HG02970 (cell line): Measurements from ENCODE around the gene MED4.
"Not testable (repeated sequence)": the region's sequence is repeated elsewhere in the genome, so short reads cannot be mapped to it uniquely, and the experiment has no call there.

Experiments
- ATAC-seq: cut with Tn5 transposase; IDR thresholded peaks from one replicate; pipeline ENCODE4 v1.9.1; 2021; ENCODE audit warnings: mild to moderate bottlenecking, moderate library complexity, moderate number of reproducible peaks; ENCODE audit not compliant: unreplicated experiment, low FRiP score

MED4 gene

GRCh38 chr13:48096670-48097069, 1.8 kb upstream of the MED4 start:
- ATAC-seq = no peak

GRCh38 chr13:48094404-48094780, 512 bp downstream of the MED4 start:
- ATAC-seq = peak; percentile 12

- ATAC-seq = no peak
Measured at GRCh38 chr13:48093588-48093987, 1.3 kb downstream of the MED4 start.

- ATAC-seq = no peak
Measured at GRCh38 chr13:48086272-48086671, 8.6 kb downstream of the MED4 start.

- no peak for ATAC-seq
Measured at GRCh38 chr13:48081739-48082138, 13.2 kb downstream of the MED4 start.

- no peak for ATAC-seq
Measured at GRCh38 chr13:48078251-48078656, 16.6 kb downstream of the MED4 start.

- no peak for ATAC-seq
Measured at GRCh38 chr13:48074006-48074405, 20.9 kb downstream of the MED4 start.

- no peak for ATAC-seq
Measured at GRCh38 chr13:48072787-48073186, 22.1 kb downstream of the MED4 start.

GRCh38 chr13:48072304-48072703, 22.6 kb downstream of the MED4 start:
- no peak for ATAC-seq

GRCh38 chr13:48070942-48071341, 24.0 kb downstream of the MED4 start:
- ATAC-seq = no peak

GRCh38 chr13:48069573-48069972, 25.3 kb downstream of the MED4 start:
- no peak for ATAC-seq

GRCh38 chr13:48068952-48069351, 26.0 kb downstream of the MED4 start:
- no peak for ATAC-seq

- ATAC-seq = no peak
Measured at GRCh38 chr13:48068036-48068435, 26.9 kb downstream of the MED4 start.

- ATAC-seq = no peak
Measured at GRCh38 chr13:48066310-48066989, 28.5 kb downstream of the MED4 start.

GRCh38 chr13:48059951-48060350, 35.0 kb downstream of the MED4 start:
- ATAC-seq = not testable (repeated sequence)

GRCh38 chr13:48058536-48058935, 36.4 kb downstream of the MED4 start:
- not testable (repeated sequence) for ATAC-seq

GRCh38 chr13:48055712-48056111, 39.2 kb downstream of the MED4 start:
- ATAC-seq = no peak

GRCh38 chr13:48054601-48055000, 40.3 kb downstream of the MED4 start:
- ATAC-seq = no peak

- no peak for ATAC-seq
Measured at GRCh38 chr13:48050550-48050949, 44.4 kb downstream of the MED4 start.

GRCh38 chr13:48043789-48044503, 51.0 kb downstream of the MED4 start:
- ATAC-seq = no peak

GRCh38 chr13:48042894-48043293, 52.0 kb downstream of the MED4 start:
- ATAC-seq = no peak

GRCh38 chr13:48040896-48041295, 54.0 kb downstream of the MED4 start:
- no peak for ATAC-seq
